ENCODE data around the gene LY6G5C. TPM values are rescaled to one million over a fixed set of nuclear protein-coding genes. Genes with fewer than 3 reads are reported as not detected.

Gene LY6G5C, protein sequence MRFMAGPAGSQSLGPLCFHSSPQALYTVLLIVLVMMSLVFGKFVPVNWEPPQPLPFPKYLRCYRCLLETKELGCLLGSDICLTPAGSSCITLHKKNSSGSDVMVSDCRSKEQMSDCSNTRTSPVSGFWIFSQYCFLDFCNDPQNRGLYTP
- total RNA-seq (2014; rRNA removed; shearing (Covaris generic)), result 1.6 TPM in 1 of 2 replicates, not detected in the other

DNA sequence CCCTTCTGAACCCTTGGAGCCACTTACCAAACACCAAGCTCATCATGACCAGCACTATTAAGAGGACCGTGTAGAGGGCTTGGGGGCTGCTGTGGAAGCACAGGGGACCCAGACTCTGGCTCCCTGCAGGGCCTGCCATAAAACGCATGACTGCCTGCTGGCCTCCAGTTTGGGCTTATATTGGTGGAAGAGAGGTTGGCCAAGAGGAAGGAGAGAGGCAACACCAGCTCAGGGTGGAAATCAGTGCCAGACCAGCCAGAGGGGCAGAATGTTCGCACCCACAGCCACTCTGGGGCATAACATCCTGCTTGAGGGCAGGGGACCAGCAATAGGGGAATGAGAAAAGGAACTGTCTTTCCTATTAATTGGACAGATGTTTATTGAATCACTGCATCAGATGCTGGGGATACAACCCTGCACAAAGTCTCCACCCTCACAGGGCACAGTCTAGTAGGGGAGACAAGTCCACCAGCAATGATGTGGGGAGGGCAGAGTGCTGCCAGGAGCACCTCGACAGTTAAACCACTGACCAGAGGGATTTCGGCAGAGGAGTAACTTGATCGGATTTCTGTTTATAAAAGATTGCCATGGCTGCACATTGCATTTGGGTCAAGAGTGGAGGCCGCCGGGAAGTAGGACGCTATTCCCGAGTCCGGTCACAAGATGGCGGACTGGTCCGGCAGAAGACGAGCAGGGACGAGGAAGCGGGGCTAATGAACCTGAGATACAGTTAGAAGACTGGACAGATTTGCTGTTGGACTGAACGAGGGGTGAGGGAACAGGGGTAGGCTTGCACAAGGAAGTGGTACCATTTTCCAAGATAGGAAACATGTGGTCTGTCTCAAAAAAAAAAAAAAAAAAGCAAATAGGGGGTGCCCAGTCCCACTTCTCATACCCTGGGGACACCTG lies at the start of gene LY6G5C:
Gene LY6G5C (minus strand): TSS at position 842 of the 909 bp plus-strand sequence. CDS start 694 bp downstream, at position 148.
- peak within 1 kb of the TSS; percentile 36 for H3K4me3 ChIP-seq
- H3K9me3 ChIP-seq (replicated peaks), result no peaks in the 10 kb centered on the region; the same call in 1 of the 2 replicates
- no peaks in the 10 kb centered on the region for H3K27me3 ChIP-seq (replicated peaks)
- peak; percentile 74 to 86 for DNase-seq (ENCODE audit: low read depth in 1 of 2, low spot score in 2 of 2)
- no peak within 1 kb of the TSS for H3K27ac ChIP-seq
- H3K36me3 ChIP-seq, result peaks cover 6% of the 10 kb centered on the region
- peaks cover 11% of the 10 kb centered on the region for H3K4me1 ChIP-seq (replicated peaks)

DNA sequence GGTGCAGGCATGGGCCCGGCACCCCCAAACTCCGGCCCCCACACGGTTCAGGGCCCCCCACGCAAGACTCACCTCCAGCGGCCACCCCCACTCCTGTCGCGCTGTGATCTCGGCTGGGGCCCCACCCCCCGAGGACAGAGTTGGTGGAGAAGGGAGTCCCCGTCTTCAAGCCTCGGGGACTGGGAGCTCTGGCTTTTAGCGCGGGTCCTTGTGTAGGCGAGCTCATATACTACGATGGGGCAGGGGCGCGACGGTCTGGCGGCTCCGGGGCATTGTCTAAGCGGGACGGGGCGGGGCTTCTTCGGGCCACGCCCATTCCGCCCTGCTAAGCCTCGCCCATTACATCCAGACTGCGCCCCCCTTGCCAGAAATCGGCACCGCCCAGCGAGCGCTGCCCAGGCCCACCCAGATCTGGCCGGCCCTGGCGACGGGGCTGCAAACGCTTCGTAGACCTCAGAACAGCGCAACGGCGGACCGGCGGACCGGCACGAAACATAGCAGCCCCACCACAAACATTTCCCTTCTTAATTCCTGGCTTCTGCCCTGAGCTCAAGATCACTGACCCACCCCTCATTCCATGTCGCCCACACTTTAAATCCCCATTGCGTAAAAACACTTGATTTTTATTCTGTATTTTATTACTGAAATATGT lies 49.2 kb upstream of the LY6G5C start:
- Histone ChIP-seq H3K9me3 (replicated peaks) (peaks cover 3% of the 10 kb centered on the region), H3K27ac (peak overlapping the region; percentile 76), H3K36me3 (peaks cover 83% of the 10 kb centered on the region), H3K4me3 (peak overlapping the region; percentile 58), H3K27me3 (replicated peaks) (no peaks in the 10 kb centered on the region), H3K4me1 (replicated peaks) (peaks cover 31% of the 10 kb centered on the region)
- peak; percentile 94 to 95 for DNase-seq (ENCODE audit: low read depth in 1 of 2, low spot score in 2 of 2)

DNA sequence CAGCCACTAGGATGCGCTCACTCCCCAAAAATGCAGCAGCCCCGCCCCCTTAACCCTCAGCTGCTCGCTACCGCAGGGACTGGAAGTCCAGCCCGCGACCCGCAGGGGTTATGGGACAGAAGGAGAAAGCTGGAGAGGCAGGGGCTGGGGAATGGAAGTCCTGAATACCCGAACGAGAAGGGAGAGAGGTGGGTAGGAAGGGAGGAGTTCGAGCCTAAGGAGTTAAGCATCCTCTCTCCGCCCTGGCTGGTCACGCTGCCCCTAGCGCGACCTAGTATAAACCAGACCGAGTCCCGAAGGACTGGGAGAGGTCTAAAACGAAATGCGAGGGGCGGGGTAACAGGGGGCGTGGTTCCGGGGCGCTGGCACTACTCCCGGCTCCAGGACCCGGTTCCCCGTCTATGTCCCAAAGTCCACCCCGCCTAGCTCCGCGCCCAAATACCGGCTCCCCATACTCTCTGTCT lies 48.7 kb upstream of the LY6G5C start:
- peak; percentile 94 to 98 for DNase-seq (ENCODE audit: low read depth in 1 of 2, low spot score in 2 of 2)
- peaks cover 3% of the 10 kb centered on the region for H3K9me3 ChIP-seq (replicated peaks)
- H3K27me3 ChIP-seq (replicated peaks), result no peaks in the 10 kb centered on the region
- peak overlapping the region; percentile 76 for H3K27ac ChIP-seq
- H3K4me3 ChIP-seq, result peak overlapping the region; percentile 58
- peaks cover 77% of the 10 kb centered on the region for H3K36me3 ChIP-seq
- H3K4me1 ChIP-seq (replicated peaks), result peaks cover 30% of the 10 kb centered on the region

DNA sequence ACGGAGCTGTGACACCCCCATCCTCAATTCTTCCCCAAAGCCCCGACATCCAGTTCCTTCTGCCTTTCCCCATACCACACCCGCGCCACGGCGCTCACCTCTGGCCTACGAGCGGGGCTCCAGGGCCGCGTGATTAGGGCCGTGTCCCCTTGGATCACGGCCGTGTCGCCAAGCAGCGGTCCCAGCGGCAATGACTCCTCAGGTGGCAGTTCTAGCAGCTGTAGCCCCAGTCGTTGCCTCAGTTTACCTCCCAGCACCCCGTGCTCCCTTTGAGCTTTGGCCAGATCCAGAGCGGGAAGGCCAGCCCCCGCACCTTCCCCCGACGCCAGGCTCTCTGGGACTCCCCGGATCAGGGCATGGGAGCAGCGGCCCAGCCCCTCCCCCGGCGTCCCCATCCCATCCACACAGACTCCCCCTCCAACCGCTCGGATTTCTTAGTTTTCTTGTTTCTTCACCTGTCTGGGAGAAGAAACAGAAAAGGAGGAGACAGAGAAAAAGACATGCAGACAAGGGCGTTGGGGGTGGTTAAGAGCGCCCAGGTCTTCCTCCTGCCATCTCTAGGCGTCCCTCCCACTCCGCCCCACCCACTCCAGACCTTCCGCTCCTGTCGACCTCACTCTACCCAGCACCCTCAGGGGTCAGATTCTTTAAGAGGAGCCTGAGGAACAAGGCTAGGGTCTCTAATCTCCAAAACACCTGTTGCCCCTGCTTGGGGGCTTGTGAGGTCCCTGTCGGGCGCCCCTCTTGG lies 48.1 kb upstream of the LY6G5C start, which contains the start of gene DDAH2:
Gene DDAH2 (minus strand): TSS at position 533 of the 748 bp plus-strand sequence. CDS start 138 bp downstream, at position 395.
- peaks cover 71% of the 10 kb centered on the region for H3K36me3 ChIP-seq
- H3K9me3 ChIP-seq (replicated peaks), result peaks cover 3% of the 10 kb centered on the region
- H3K27me3 ChIP-seq (replicated peaks), result no peaks in the 10 kb centered on the region
- peak within 1 kb of the TSS; percentile 76 for H3K27ac ChIP-seq
- no peak for DNase-seq (ENCODE audit: low read depth in 1 of 2, low spot score in 2 of 2)
- H3K4me1 ChIP-seq (replicated peaks), result peaks cover 24% of the 10 kb centered on the region
- H3K4me3 ChIP-seq, result peak within 1 kb of the TSS; percentile 58

DNA sequence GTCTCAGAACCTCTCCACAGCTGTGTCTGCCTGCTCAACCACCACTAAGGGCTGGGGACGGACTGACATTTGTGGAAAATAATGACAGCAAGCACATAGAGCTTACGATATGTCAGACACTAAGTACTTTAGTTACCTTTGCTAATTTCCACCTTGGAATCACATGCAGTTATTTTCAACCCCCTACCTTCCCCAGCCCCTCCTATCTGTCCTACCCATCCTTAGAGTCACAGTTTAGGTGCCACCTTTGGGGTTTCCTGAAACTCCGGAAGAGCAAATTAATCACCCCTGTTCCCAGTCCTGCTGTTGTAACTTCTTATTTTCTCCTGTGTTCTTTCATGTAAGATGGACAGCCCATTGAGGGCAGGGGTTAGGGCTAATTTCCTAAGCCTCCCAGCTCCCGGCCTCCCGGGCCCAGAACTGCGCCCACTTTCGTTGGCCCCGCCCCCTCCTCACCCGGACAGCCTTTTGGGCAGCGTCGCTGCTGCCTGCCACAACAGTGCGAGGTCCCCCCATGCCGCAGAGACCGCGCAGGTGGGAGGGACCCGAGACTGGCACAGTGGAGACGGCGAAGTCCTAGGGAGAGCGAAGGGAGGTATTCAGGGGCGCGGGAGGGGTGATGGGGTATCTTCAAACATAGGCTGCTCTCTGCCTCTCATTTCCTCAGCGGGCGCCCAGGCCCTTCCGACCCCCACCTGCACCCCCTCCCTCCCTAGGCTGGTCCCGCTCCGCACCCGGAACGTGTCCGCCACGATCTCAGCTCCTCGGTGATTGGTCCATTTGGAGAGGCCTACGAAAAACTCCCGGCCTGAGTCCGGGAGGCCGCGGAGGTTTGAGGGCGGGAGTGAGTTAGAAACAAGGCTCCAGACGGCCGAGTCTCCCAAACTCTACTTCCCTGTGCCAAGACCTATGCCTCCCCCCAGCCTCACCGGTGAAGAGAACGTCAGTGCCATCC lies 47.1 kb upstream of the LY6G5C start:
- Histone ChIP-seq H3K4me3 (no peak overlapping the region), H3K36me3 (peaks cover 62% of the 10 kb centered on the region), H3K27ac (no peak overlapping the region), H3K27me3 (replicated peaks) (no peaks in the 10 kb centered on the region), H3K9me3 (replicated peaks) (peaks cover 3% of the 10 kb centered on the region), H3K4me1 (replicated peaks) (peaks cover 19% of the 10 kb centered on the region)
- DNase-seq (ENCODE audit: low read depth in 1 of 2, low spot score in 2 of 2), result no peak

GRCh38 chr6:31727034-31727716 lies 46.3 kb upstream of the LY6G5C start:
- no peak overlapping the region for H3K27ac ChIP-seq
- DNase-seq (ENCODE audit: low read depth in 1 of 2, low spot score in 2 of 2), result no peak
- peaks cover 3% of the 10 kb centered on the region for H3K9me3 ChIP-seq (replicated peaks)
- no peaks in the 10 kb centered on the region for H3K27me3 ChIP-seq (replicated peaks)
- peaks cover 19% of the 10 kb centered on the region for H3K4me1 ChIP-seq (replicated peaks)
- H3K4me3 ChIP-seq, result no peak overlapping the region
- peaks cover 53% of the 10 kb centered on the region for H3K36me3 ChIP-seq

- Histone ChIP-seq H3K9me3 (replicated peaks) (peaks cover 3% of the 10 kb centered on the region), H3K4me1 (replicated peaks) (peaks cover 18% of the 10 kb centered on the region), H3K27me3 (replicated peaks) (no peaks in the 10 kb centered on the region), H3K27ac (no peak overlapping the region), H3K4me3 (no peak overlapping the region), H3K36me3 (peaks cover 39% of the 10 kb centered on the region)
- DNase-seq (ENCODE audit: low read depth in 1 of 2, low spot score in 2 of 2), result no peak
Measured at GRCh38 chr6:31725502-31726350, 44.9 kb upstream of the LY6G5C start.

GRCh38 chr6:31723980-31724691 lies 43.3 kb upstream of the LY6G5C start:
- no peak overlapping the region for H3K27ac ChIP-seq
- no peak for DNase-seq (ENCODE audit: low read depth in 1 of 2, low spot score in 2 of 2)
- H3K9me3 ChIP-seq (replicated peaks), result no peaks in the 10 kb centered on the region
- peaks cover 6% of the 10 kb centered on the region for H3K4me1 ChIP-seq (replicated peaks)
- peaks cover 28% of the 10 kb centered on the region for H3K36me3 ChIP-seq
- H3K4me3 ChIP-seq, result no peak overlapping the region
- H3K27me3 ChIP-seq (replicated peaks), result no peaks in the 10 kb centered on the region

DNA sequence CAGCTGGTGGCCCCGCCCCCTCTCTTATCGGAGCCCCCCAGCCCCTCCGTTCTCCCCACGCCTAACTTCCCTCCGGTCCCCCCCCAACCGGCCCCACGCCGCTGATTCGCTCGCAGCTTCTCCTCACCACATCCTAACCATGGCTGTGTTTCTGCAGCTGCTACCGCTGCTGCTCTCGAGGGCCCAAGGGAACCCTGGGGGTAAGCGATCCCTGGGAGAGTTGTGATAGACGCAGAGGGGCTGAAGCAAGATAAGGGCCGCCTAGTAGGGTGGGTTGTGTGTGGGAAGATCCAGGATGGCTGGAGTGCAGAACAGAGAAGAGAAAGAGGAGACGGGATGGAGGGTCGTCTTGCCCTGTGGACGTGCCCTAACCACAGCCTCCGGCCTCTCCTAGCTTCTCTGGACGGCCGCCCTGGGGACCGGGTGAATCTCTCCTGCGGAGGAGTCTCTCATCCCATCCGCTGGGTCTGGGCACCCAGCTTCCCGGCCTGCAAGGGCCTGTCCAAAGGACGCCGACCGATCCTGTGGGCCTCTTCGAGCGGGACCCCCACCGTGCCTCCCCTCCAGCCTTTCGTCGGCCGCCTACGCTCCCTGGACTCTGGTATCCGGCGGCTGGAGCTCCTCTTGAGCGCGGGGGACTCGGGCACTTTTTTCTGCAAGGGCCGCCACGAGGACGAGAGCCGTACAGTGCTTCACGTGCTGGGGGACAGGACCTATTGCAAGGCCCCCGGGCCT lies 42.5 kb upstream of the LY6G5C start, which contains the start of gene MPIG6B:
Gene MPIG6B (plus strand): TSS at position 129 of the 735 bp plus-strand sequence. CDS start 11 bp downstream, at position 140.
- H3K4me3 ChIP-seq, result no peak within 1 kb of the TSS
- no peak within 1 kb of the TSS for H3K27ac ChIP-seq
- no peaks in the 10 kb centered on the region for H3K4me1 ChIP-seq (replicated peaks)
- DNase-seq (ENCODE audit: low read depth in 1 of 2, low spot score in 2 of 2), result no peak
- no peaks in the 10 kb centered on the region for H3K27me3 ChIP-seq (replicated peaks)
- no peaks in the 10 kb centered on the region for H3K9me3 ChIP-seq (replicated peaks)
- H3K36me3 ChIP-seq, result peaks cover 22% of the 10 kb centered on the region

GRCh38 chr6:31722173-31722572 lies 41.3 kb upstream of the LY6G5C start:
- no peak overlapping the region for H3K27ac ChIP-seq
- no peak for DNase-seq (ENCODE audit: low read depth in 1 of 2, low spot score in 2 of 2)
- peaks cover 11% of the 10 kb centered on the region for H3K36me3 ChIP-seq
- no peak overlapping the region for H3K4me3 ChIP-seq
- H3K4me1 ChIP-seq (replicated peaks), result no peaks in the 10 kb centered on the region
- no peaks in the 10 kb centered on the region for H3K27me3 ChIP-seq (replicated peaks)
- no peaks in the 10 kb centered on the region for H3K9me3 ChIP-seq (replicated peaks)
